DMS 273 (cell line): Measurements from ENCODE around the gene WDR70.
"Not testable (repeated sequence)": the region's sequence is repeated elsewhere in the genome, so short reads cannot be mapped to it uniquely, and the experiment has no call there.

Experiments used
- DNase-seq: peaks from one replicate; lab custom pipeline; 2025; ENCODE audit not compliant: unreplicated experiment; lab: John Stamatoyannopoulos, UW

WDR70 gene

GRCh38 chr5:37511646-37512045 is 132.5 kb downstream of the WDR70 start:
- DNase-seq: no peak

GRCh38 chr5:37514946-37515345 is 135.8 kb downstream of the WDR70 start:
- DNase-seq: no peak

DNA sequence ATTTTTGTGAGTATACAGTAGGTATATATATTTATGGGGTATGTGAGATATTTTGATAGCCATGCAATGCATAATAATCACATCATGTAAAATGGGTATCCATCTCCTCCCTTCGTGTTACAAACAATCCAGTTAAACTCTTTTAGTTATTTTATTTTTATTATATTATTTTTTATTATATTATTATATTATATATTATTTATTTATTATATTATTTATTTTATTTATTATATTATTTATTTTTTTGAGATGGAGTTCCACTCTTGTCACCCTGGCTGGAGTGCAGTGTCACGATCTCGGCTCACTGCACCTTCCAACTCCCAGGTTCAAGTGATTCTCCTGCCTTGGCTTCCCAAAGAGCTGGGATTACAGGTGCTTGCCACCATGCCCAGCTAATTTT is 138.6 kb downstream of the WDR70 start:
- no peak for DNase-seq

- not testable (repeated sequence) for DNase-seq
Observed at GRCh38 chr5:37518356-37518755, 139.2 kb downstream of the WDR70 start.

- DNase-seq: no peak
Observed at GRCh38 chr5:37519304-37519703, 140.2 kb downstream of the WDR70 start.

- DNase-seq: no peak
Observed at GRCh38 chr5:37519807-37520206, 140.7 kb downstream of the WDR70 start.

DNA sequence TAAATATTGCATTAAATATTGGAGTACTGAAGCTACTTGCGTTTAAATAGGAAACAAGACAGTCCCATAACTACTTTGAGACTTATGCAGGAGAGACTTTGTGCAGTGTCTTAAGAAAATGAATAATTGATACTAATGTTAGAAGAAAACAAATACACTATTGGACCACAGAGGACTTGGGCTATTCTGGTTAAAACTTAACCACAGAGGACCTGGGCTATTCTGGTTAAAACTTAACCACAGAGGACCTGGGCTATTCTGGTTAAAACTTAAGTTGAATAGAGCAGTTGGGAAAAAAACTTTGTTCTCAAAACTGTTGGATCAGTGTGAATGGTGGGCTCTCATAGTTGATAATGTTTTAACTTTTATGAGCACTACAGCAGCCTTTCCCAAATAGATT is 141.7 kb downstream of the WDR70 start:
- DNase-seq: no peak

DNA sequence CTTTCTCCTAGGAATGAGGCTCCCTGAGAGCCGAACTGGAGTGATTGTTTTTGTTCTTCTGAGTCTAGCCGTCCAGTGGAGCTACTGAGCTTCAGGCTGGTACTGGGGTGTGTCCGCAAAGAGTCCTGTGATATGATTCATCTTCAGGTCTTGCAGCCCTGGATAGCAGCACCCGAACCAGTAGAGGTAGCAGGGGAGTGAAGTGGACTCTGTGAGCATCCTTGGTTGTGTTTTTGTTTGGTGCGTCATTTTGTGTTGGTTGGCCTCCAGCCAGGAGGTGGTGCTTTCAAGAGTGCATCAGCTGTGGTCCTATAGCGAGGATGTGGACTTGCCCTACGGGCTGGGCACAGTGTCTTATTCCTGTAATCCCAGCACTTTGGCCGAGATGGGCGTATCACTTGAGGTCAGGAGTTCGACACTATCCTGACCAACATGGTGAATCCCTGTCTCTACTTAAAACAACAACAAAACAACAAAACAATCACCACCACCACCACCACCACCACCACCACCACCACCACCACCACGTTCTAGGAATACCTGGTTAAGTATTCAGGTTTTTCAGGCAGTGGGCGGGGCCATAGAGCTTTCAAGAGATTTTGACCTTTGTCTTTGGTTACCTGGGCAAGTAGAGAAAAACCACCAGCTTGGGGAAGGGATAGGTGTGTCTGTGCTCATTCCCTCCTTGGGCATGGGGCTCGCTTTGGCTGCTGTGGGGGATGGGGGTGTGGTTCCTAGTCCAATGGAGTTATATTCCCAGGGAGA is 154.0 kb downstream of the WDR70 start:
- no peak for DNase-seq

DNA sequence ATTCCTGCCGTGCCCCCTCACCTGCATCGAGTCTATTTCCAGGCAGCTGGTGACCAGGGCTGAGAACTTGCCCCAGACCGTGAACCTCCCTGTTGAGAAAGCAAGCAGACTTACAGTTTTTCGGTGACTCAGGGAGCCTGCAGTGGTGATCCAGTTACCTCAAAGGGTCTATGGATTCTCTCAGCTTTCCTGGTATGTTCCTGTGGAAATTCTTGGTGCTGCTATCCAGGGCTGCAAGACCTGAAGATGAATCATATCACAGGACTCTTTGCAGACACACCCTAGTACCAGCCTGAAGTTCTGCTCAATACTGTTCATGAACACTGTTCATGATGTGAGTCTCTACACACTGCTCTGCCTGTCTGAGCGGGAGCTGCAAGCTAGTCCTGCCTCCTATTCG is 154.7 kb downstream of the WDR70 start:
- no peak for DNase-seq

DNA sequence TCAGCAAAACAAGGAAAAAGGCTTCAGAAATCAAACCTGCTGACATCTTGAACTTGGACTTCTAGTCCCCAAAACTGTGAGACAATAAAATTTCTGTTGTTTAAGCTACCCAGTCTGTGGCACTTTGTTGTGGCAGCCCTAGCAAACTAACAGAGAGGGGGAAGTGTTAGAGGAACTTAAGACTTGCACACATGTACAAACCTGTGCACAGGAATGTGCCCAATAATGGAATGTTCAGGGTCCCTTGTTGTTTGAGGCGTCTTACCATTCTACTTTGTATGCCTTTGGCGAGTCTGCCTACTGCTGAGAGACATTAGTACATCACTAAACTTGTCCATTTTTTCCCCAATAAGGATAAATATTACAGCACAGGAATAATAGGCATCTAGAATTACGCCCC is 160.3 kb downstream of the WDR70 start:
- no peak for DNase-seq

- DNase-seq: no peak
Observed at GRCh38 chr5:37543216-37543615, 164.1 kb downstream of the WDR70 start.

DNA sequence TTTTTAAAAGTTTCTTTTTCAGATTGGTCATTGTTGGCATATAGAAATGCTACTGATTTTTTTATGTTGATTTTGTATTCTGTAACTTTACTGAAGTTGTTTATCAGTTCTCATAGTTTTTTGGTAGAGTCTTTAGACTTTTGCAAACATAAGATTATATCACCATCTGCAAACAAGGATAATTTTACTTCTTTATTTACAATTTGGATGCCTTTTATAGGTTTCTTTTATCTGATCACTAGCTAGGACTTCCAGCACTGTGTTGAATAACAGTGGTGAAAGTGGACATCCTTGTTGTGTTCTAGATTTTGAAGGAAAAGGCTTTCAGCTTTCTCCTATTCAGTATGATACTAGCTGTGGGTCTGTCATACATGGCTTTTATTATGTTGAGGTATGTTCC is 170.3 kb downstream of the WDR70 start:
- DNase-seq: no peak

DNA sequence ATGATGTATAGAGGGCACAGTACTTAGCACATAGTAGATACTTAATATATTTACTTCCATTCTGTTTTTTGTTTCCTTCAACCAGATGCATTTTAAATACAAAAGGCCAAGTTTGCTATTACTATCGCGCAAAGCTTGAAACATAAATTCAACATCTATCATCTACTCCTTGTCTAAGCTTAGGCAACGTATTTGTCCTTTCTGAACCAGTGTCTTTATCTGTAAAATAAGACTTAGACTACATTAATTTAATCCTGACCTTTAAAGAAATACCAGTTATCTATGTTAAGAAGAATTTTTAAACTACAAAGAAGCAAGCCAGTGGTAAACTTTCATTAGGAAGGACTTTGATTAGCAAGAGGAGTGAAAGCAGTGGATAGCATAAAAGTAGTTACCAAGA is 173.0 kb downstream of the WDR70 start:
- DNase-seq: no peak

- DNase-seq: no peak
Observed at GRCh38 chr5:37552770-37553719, 173.9 kb downstream of the WDR70 start.

DNA sequence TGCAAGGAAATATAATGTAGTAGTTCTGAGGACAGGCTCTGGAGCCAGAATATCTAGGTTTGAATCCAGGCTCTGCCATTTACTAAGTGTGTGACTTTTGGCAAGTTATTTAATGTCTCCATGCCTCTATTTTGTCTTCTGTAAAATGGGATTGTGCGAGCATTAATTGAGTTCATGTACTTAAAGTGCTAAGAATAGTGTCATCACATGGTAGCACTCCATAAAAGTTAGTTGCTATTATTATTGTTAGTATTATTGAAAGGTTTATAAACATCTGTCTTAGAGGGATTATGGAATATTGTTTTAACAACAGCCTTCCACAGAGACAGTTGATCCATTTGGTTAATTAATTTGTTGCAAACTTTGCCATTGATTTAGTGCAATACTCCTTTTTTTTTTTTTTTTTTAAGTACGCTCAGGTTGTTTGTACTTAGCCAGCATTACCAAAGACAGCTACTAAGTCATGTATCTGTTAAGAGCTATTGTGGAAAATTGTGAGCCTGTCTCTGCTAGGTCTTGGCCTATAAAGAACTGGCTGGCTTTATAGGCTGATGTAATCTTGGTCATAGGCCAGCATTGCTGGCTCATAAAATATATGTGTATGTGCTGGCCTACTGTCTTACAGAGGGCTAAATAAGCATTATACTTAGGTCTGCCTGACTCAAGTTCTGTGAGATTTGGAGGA is 174.7 kb downstream of the WDR70 start:
- DNase-seq: no peak

DNA sequence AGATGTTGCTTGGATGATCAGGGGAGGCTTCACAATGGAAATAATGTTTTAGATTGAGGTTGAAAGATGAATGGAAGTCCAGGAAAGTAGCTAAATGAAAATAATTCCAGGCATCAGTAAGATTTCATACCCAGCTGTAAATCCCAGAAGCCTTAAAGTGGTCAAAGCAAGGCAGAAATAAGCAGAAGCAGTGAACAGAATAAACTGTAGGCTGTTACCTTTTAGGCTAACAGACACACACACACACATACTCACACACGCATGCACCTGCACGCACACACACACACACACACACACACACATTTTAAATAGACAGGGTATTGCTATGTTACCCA is 175.3 kb downstream of the WDR70 start:
- DNase-seq: no peak

- DNase-seq: peak; percentile 49
Observed at GRCh38 chr5:37554938-37555337, 175.8 kb downstream of the WDR70 start.

- no peak for DNase-seq
Observed at GRCh38 chr5:37557734-37558293, 178.7 kb downstream of the WDR70 start.

- no peak for DNase-seq
Observed at GRCh38 chr5:37565062-37565670, 186.0 kb downstream of the WDR70 start.

DNA sequence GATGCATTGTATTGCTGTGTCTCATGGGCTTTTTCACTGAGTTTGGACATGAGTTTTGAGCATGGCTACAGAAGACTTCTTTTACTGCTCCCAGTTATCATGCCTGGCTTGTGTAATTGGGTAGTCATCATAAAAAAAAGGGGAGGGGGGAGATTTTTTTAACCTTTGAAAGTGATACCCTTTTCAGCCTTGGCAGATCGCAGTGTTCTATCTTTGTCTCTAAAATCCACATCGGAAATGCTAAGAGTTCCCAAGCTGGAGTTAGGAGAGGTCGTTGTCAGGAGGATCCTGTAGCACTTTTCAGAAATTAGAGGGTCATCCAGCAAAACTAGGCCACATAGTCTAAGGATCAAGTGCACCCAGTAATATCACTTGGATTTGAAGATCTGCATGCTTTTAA is 188.4 kb downstream of the WDR70 start:
- DNase-seq: no peak
